ENCODE data around the gene COBL. TPM values are rescaled to one million over a fixed set of nuclear protein-coding genes. Genes with fewer than 3 reads are reported as not detected.
A peak's percentile ranks its signal among the peaks of the same experiment; 100 is the strongest.

The COBL gene
- total RNA-seq, 1 donor from 2014 or later = under 0.01 TPM

DNA sequence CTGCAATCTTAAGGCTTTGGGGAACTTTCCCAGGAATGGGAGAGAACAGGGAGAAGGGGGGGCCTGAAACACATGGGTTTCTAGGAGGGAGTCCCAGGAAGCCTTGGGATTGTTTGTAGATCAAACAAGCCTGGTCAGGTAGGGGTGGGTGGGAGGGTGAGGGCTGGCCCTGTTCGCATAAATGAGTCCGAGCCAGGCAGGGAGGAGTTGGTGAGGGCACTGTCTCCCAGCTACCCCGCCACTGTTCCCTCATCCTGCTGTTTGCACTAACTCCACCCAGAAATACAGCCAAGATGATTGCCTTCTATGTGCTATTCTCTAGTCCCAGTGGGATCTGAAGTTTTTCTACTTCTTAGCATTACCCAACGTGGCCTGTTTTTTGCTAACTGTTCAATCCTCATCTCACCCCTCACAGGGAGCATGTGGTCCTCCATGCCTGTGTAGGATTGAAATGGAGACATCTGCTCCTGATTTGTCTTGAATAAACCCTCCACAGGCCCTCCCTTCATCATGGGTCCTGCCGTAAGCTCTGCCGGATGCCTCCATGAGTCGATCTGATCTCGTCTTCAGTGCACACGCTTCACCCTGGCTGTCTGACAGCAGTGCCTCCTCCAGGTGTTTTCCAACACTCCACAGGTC lies 257.0 kb downstream of the COBL start:
- no peak for DNase-seq (ENCODE audit: low read depth in 2 of 2)

DNA sequence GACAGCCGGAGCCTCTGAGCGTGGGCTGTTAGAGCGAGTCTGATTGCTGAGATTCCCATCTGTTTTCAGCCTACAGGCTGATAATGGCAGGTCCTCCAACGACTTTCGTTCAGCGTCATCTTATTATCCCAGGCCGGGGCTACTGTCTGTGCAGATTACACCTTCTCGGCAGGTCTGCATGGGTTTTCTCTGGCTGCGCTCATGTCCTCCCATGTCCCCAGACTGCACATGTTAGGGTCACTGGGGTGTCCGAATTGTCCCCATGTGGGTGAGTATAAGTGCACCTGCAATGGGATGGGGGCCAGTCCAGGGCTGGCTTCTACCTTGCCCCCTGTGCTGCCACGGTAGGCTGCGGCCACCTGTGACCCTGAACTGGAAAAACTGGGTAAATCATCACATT lies 257.8 kb downstream of the COBL start:
- no peak for DNase-seq (ENCODE audit: low read depth in 2 of 2)

DNA sequence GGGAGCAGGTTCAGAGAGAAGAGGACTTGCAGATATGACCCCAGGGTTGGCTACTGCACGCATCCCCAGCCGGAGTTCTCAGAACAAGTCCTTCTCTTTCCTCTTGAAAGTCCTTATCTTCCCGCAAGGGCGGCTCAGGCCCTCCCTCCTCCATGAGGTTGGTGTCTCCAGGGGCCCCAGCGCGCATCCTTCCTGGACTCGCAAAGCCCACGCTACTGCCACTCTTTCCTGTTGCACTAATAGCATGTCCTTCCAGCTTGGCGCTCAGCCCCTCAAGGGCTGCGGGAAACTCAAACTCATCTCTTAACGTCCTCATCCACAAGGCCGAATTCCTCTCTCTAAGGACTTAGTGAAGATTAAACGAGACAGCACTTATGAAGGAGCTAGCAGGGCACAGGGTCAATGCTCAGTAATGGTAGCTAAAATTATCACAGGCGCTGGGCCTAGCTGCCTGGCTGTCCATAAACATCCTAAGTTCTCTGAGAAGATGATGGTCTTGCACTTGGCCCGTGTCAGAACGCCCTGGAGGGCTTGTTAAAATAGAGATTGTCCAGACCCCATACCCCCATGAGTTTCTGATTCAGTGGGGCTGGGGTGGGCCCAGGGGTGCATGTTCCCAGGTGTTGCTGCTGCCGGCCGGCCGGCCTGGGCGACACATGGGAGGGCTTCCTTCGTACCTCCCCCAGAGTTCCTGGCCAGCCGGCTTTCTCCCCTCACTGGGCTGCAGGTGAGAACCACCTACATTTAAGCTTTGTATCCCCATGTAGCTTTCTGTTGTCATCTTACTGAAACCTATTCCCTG lies 261.4 kb downstream of the COBL start:
- no peak for DNase-seq (ENCODE audit: low read depth in 2 of 2)

DNA sequence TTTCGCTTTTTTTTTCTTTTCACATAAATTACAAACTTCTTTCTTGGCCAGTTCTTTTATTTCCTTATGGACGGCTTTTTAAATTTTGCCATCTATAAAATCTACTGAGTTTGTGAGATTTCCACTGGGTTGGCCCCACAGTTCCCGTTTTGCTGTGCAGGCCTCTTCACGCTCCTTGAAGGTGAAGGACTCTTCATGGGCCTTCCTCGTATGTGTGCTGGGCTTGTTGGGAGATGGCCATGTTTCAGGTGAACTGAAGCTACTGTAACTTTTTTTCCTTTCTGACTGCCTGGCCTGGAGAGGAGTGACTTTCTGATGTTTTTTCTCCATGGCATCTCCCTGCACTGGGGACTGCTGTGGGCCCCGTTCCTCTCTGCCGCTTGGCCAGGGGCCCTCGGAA lies 262.4 kb downstream of the COBL start:
- DNase-seq (ENCODE audit: low read depth in 2 of 2) = no peak

DNA sequence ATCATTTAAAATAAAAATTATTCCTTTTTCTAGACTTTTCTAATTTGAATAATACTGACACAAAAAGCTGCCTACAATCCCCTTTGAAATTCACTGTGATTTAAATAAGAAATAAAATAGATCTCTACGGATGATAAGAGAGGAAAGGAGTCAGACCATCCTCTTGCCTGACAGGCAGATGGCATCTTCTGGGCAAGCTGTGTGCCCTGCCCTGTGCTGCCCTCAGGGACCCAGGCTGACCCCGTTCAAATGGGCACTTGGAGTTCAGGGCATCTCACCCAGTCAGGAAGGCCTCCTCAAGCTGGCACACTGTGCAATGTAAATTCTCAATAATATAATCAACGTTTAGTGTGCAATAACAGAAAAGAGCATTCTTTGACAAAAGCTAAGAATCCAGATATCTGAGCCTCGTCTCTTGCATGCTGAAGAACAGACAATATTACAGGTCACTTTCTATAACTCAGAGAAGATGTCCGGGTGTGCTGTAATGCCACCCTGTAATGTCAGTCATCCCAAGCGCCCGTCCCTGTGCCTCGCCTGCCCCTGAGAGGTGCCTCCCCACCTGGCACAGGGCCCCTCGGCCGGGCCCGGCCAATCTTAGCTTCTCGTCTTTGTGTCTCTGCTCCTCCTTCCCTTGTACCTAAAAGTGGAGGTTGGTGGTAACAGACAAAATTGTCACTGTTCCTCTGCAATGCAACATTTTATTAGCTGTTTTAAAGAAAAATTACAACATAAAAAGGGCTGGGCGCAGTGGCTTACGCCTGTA lies 263.3 kb downstream of the COBL start:
- no peak for DNase-seq (ENCODE audit: low read depth in 2 of 2)

DNA sequence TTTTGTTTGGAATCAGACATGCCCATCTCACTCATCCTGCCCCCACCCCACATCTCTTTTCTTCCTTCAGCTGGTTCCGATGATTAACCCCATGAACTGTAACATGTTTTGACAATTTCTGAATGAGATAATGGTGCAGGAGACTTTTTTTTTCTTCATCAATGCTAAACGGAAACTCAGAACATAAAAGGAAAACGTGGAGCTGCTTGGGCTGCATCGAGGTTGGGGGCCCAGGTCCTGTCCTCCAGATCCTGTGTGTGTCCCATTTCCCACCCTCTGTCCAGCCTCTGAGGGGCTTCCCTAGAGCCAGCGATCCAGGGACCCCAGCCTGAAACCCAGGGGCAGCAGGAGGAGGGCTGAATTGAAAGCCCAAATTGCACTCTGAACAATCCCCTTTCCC lies 270.1 kb downstream of the COBL start:
- no peak for DNase-seq (ENCODE audit: low read depth in 2 of 2)

DNA sequence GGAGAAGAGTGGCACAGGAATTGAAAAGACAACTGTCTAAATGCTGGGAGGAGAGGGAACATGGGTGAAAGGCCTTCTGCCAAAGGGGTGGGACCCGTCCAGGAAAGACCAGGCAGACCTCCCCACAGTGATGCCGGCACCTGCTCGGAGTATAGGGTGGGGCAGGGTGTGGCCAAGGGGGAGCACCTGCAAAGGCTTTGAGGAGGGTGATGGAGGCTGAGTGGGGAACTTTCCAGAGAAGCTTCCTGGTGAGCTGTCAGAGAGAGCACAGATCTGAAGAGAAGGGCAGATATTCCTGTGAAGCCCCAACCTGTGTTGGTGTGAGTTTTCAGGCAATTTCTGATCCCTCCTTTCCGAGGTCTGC lies 270.5 kb downstream of the COBL start:
- no peak for DNase-seq (ENCODE audit: low read depth in 2 of 2)

DNA sequence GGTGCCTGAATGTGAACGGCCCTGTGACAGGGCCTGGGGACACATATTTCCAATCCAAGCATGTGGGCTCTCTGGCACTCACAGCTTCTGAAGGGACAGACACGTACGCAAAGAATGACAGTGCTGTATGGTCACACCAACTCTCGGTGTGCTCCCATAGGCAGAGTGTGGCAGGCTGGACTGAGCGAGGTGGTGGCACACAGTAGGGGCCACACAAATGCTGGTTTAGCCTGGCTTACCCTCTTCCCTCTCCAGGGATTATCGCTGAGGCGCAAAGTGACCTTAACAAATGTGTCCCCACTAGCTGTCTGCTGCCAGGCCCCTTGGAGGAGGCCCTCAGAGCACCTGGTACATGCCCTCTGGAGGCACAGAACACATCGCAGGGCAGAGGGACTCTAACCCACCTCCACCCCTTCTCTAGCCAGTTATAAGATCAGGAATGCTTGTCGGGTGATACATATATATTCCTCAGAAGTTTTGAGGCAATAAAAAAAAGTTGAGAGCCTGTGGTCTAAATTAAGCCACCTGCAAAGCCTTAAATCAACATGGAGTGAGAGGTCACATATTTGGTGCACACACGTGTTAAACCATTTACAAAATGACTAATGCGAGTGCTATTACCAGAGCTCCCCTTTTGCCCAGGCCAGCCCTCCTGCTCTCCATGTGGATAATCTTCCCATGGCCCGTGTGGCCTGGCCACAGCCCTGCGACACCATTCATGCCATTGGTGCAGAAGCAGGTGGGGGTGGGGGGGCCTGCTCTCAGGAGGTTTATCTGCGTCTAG lies 271.1 kb downstream of the COBL start:
- DNase-seq (ENCODE audit: low read depth in 2 of 2) = peak in 1 of 2 donors; percentile 48

DNA sequence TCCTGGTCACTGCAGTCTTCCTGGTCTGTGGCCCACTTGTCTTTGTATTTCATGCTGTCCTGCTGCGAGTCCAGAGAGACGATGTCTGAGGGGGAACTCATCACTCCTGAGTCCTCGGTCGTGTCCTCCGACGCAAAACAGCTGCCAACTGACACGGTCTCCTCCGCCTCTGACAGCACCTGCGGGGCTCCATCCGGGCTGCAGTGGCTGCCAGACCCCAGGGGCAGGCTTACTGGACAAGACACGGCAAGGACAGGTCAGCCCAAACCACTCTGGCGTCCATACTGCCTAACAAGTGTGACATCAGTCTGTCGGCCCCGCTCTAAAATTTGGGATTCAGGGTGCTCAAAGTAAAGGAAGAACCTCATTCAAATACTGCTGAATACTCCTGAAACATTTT lies 273.1 kb downstream of the COBL start:
- DNase-seq (ENCODE audit: low read depth in 2 of 2) = no peak

DNA sequence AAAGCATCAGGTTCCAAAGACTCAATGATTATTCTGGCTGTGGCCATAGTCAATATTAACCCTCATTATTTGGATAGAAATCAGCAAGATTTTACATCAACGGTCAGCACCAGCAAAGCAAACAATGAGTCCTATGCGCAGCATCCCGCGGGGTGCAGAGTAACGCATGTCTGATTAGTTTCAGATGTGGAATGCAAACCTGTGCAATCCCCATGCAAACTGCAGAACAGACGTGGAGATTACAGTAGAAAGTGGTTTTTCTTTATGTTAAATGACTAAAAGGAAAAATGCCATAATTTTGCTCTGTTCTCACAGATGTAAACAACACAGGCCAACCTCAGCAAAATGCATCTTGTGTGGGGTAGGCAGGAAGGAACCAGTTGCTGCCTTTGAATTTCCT lies 275.8 kb downstream of the COBL start:
- no peak for DNase-seq (ENCODE audit: low read depth in 2 of 2)

DNA sequence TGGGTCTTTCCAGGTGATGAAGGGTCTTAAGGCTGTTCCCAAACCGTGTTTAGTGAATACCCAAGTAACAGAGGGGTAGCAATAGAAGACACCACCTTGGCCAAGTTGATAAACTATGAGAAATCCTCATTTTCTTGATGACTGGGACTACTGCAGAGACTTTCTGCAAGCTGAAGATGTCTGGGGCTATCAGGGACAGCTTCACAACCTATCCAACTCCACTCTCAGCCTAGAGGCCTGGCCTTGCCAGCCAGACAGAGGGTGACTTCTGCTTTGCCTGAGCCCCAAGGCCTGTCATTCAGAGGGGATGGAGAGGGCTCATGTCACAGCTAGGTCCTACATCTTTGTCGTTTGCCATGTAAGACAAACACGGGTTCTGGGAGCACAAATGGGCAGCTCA lies 278.0 kb downstream of the COBL start:
- no peak for DNase-seq (ENCODE audit: low read depth in 2 of 2)

DNA sequence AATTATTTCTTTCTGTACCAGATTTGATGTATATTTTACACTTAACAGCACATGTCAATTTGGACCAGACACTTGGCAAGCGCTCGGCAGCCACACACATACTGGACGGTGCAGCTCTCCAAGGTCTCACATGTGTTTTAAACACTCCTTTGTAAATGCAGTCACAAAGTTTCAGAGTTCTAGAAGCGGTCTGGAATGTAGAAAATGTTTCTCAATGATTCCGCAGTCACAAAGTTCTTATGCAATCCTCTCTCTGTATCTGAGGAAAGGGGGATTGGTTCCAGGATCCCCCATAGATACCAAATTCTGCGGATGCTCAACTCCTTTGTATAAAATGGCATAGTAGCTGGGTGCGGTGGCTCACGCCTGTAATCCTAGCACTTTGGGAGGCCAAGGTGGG lies 280.9 kb downstream of the COBL start:
- no peak for DNase-seq (ENCODE audit: low read depth in 2 of 2)

DNA sequence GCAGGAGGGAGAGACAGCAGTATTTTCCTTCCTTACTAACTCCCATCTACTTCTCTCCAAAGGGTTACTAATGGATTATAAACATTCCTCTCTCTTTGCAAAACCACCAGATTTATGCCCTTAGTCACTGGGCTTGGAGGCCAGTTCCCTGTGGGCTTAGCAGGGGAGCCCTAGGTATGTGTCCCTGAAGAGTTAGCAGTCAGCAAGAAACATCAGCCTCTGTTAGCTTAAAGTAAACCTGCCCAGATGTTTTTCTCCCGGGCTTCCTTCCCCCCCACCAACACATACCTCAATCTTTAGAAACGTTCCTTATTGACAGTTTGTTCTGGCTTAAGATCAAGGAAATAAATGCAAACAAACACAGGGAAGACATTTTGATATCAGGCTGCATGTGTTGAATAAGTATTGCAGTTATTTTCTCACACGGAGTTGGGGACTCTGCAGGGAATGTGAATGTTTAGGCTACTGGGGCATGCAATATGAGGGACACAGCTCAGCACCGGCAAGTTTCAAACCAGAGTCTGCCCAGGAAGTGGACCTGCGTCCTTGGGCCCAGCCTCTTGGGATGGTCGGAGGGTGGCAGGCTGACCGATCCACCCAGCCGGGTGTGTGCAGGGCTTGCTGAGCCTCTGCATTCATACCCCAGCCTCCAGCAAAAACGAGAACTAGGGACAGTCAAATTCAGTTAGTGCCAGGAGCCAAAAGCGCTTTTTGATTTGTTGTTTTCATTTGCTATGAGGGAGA lies 281.9 kb downstream of the COBL start:
- no peak for DNase-seq (ENCODE audit: low read depth in 2 of 2)

DNA sequence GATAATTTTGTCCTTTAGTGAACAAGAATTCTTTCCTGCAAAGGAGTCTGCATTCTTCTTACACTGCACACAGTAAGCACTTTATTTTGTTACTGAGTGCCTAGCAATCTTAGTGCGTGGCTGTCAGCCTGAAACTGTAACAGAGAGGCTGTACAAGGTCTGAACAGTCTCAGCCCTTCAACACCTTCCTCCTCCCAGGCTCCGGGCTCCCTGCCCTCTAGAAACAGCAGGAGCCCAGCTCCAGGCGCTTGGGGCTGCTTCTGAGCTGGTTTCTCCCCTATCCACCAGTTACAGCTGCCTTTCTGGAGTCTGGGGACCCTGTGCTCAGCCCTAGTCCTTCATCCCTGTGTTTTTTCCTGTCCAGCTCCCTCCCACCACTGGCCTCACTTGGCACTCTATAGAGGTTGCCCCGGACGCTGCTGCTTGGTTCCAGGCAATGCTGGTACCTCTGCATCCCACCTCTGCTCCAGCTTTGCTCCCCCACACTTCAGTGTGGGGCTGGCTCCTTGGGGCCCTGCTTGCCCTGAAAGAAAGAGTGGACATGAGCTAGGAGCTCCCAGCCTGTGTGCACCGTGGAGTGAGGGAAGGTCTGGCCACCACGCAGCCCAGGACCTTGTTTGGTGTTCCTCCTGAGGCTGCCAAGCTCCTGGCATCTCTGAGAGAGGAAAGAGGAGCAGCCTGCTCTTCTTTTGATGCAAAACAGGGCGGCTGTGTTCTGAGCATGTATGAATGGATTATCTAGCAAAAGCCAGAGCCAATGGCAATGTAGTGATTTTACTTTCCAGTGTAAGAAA lies 282.7 kb downstream of the COBL start:
- DNase-seq (ENCODE audit: low read depth in 2 of 2) = no peak

DNA sequence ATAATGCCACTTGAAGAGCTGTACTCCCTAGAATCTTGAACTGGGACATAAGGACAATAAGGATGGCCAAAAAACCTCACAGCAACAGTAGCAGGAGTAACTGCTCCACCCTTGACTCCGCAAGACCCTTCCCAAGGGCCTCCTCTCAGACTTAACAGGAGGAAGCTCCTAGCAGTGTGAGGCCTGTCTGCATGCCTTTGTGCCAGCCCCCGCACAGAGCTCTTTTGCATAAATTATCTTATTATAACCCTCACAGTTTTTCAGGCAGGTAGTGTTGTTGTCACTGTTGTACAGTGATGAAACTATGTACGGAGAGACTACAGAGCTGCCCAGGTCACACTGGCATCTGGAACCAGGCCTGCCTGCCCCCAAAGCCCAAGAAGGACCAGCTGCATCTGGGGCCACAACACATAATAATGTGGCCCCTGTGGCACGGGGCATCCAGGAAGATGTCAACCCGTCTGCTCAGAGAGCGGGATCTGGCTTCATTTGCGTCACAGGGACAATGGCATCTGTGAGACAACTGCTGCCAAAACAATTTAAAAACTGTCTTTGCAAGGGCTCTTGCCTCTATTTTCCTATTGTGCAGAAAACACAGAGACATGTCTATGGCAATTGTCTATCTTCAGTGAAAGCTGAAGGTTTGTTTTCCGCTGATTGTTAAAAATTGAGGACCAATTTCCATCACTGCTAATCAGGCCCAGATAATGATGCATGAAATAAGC lies 284.7 kb downstream of the COBL start:
- DNase-seq (ENCODE audit: low read depth in 2 of 2) = no peak

DNA sequence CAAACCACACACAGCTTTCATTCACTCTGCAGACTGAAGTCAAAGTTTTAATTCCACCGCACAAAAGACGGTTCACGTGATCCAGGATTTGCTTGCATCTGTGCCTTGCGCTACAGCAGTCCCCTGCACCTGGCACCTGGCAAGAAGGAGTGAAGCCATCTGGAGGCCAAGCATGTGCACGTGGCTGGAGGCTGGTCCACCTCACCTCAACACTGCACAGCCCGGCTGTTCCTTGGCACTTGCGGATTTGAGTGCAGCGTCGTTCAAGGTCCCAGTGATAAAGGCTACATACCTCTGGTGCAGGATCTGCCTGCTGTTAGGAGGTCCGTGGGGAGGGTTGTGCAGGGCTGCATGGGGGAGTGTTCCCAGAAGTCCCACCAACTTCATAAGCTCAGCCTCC lies 285.4 kb downstream of the COBL start:
- DNase-seq (ENCODE audit: low read depth in 2 of 2) = no peak

DNA sequence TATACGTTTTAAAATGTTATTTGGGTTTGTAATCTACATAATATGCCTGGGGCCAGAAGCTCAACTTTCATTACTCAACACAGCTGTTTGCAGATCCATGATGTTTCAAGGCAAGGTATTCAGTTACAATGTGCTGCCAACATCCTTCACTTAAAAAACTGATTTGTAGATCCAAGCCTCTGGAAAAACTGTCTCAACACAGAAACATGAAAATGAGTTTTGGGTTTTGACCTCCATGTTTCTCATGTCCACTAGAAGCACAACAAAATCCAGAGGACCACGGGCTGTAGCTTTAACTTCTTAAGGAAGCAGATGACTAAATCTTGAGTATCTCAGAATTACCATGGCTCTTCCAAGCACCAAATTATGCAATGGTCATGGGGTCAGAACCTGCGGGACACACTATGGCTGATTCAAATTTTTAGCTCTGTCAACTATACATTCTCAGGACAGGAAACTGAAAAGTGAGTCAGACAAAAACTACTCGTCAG lies 286.9 kb downstream of the COBL start:
- DNase-seq (ENCODE audit: low read depth in 2 of 2) = peak in 1 of 2 donors; percentile 33

DNA sequence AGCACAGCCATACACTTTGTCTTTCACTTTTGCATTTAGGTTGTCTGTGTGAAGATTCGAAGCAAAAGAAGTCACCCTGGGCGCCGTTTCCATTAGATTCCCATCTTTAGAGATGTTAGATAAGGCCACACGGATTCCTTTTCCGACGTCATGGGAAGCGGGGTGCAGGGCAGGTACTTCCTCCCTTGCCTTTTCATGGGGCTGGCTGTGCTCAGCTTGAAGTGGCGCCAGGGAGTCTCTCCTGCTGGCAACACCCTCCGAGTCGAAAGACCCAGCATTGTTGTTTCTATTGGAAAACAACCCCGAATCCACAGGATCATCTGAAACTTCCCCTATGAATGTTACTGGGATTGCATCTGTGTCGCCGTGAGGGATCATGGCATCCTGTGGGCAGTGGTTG lies 287.5 kb downstream of the COBL start:
- DNase-seq (ENCODE audit: low read depth in 2 of 2) = no peak

Measured in dermis microvascular lymphatic vessel endothelial cell (primary cell).